ENCODE results near the gene IDH3A.

DNA sequence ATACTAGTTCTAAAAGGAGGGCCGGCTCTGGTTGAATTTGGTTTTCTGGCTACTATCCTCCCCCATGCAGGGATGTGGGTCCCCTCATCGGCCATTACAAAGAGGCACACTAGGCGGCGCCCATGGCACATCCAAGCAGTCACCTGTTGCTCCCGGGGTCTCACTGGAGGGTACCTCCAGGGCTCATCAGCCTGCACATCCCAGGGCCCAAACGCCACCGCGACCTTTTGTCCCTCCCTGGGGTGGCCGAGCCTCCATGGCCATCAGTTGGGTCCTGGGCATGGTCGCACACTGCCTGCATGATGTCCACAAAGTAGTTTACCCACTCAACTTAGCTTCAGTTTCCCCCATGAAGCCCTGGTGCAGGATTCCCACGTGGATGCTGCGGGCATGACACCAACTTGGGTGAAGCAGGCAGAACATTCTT is 28.3 kb downstream of the IDH3A start:
- TF ChIP-seq EP300 (IDR thresholded peaks at IDR 0.05; ENCODE audit: low read depth) = no peak
- no peak for TF ChIP-seq POLR2A (IDR thresholded peaks at IDR 0.05)
